Motor neuron (in vitro differentiated cells): ENCODE data around the gene RBP5. TPM values are rescaled to one million over a fixed set of nuclear protein-coding genes. Genes with fewer than 3 reads are reported as not detected.

Experiments used
- ATAC-seq, 8 experiments: fragments of 200-7000 bp; cut with Tn5 transposase; replicated peaks in 6 of 8; 2 replicates each; pipeline ENCODE4 v1.8.0; 2021; ENCODE audit warnings: mild to moderate bottlenecking in 8 of 8, moderate library complexity in 8 of 8
- H3K27ac ChIP-seq, 2 donors: fragments of 250-450 bp; sonication (Bioruptor Pico); 2 replicates each; pipeline ENCODE4 v1.9.0; 2021; ENCODE audit warnings: antibody characterized with exemption in 2 of 2, mild to moderate bottlenecking in 2 of 2, moderate library complexity in 1 of 2
- H3K4me1 ChIP-seq, 2 donors: fragments of 250-450 bp; sonication (Bioruptor Pico); replicated peaks in 1 of 2; 2 replicates each; pipeline ENCODE4 v1.6.1; 2021; ENCODE audit warnings: antibody characterized with exemption in 2 of 2, mild to moderate bottlenecking in 2 of 2, moderate library complexity in 1 of 2
- H3K4me3 ChIP-seq, 5 donors: fragments of 250-450 bp; sonication (Bioruptor Pico); 2 replicates each; pipeline ENCODE4 v1.9.0; 2021; ENCODE audit warnings: antibody characterized with exemption in 5 of 5, mild to moderate bottlenecking in 5 of 5, moderate library complexity in 4 of 5
- WGBS, 10 experiments: fragments of 450-650 bp; shearing (Covaris generic); methylation state at CpG; one replicate each; pipeline ENCODE4 v1.0.0; 2022; 5-methylcytosine and 5-hydroxymethylcytosine counted together
- in situ Hi-C, 9 experiments: fragments of 400-800 bp; cut with MboI; loops; one replicate each; pipeline ENCODE4 v1.15.0; 2021; ENCODE audit warnings: low sequenced_read_pairs in 9 of 9, low pct_unique_long_range_greater_than_20kb in 2 of 9; ENCODE audit not compliant: unreplicated experiment in 9 of 9
- total RNA-seq, 8 experiments: library from RNA; unstranded; fragments of 300-600 nt; gene quantifications; 2 replicates each; pipeline versions ENCODE4 v1.2.3 to v1.2.4, GENCODE V29; 2022

The RBP5 gene
- total RNA-seq, 8 experiments from 2014 or later: 0.38 to 5.4 (median 1.4) TPM

GRCh38 chr12:7129287-7129871 is 690 bp upstream of the RBP5 start:
- H3K4me3 ChIP-seq: peak overlapping the region; percentile 69 to 98 (median 92)
- H3K4me1 ChIP-seq: peaks cover 17 to 20% of the 10 kb centered on the region in 2 donors
- in situ Hi-C loops: no loop called here
- WGBS, 10 experiments: 0 to 100% (median 42%) methylated on average over 1 to 9 of the region's 19 CpGs; no CpG with 5 or more reads in 4 of the 10 experiments
- peak overlapping the region; percentile 63 to 83 for H3K27ac ChIP-seq
- ATAC-seq: peak in 3 of 8 experiments; percentile 1 to 7 (median 4)

GRCh38 chr12:7127916-7128626 is 618 bp downstream of the RBP5 start:
- H3K4me3 ChIP-seq: no peak overlapping the region
- no peak overlapping the region for H3K27ac ChIP-seq
- in situ Hi-C loops: no loop called here
- peaks cover 20 to 29% of the 10 kb centered on the region in 2 donors for H3K4me1 ChIP-seq
- WGBS, 10 experiments: 40 to 100% (median 88%) methylated on average over 1 to 12 of the region's 17 CpGs; no CpG with 5 or more reads in 4 of the 10 experiments
- no peak for ATAC-seq

GRCh38 chr12:7125632-7126227 is 3.0 kb downstream of the RBP5 start:
- in situ Hi-C loops: no loop called here
- WGBS, 10 experiments: 44 to 100% (median 78%) methylated on average over 1 to 4 of the region's 4 CpGs
- ATAC-seq: peak in 1 of 8 experiments; percentile 34

GRCh38 chr12:7123806-7124522 is 4.7 kb downstream of the RBP5 start:
- ATAC-seq: peak in 4 of 8 experiments; percentile 45 to 77 (median 62)
- H3K27ac ChIP-seq: no peak overlapping the region
- H3K4me1 ChIP-seq: peaks cover 4 to 13% of the 10 kb centered on the region in 2 donors
- H3K4me3 ChIP-seq: no peak overlapping the region
- WGBS, 10 experiments: 17 to 100% (median 54%) methylated on average over 1 to 4 of the region's 11 CpGs; no CpG with 5 or more reads in 2 of the 10 experiments
- in situ Hi-C loops: loop anchor here in 3 of 9 experiments (25.0 kb wide), 2 partner anchors 162 to 187 kb away; partner anchors contain the start of genes ATN1 (in 2 of the 3), C12orf57 (in 2 of the 3), RNU7-1 (in 2 of the 3) and EMG1 (in 1 of the 3)

More at GRCh38 chr12:7125632-7126227, 3.0 kb downstream of the RBP5 start:
- no peak overlapping the region for H3K4me3 ChIP-seq
- H3K4me1 ChIP-seq: peaks cover 8 to 16% of the 10 kb centered on the region in 2 donors
- H3K27ac ChIP-seq: no peak overlapping the region

GRCh38 chr12:7122811-7123769 is 5.6 kb downstream of the RBP5 start:
- WGBS, 10 experiments: 0 to 100% (median 88%) methylated on average over 1 to 4 of the region's 7 CpGs; no CpG with 5 or more reads in 3 of the 10 experiments
- Histone ChIP-seq H3K27ac (no peak overlapping the region), H3K4me3 (no peak overlapping the region), H3K4me1 (peaks cover 4 to 13% of the 10 kb centered on the region in 2 donors)
- ATAC-seq: no peak
- in situ Hi-C loops: loop anchor here in 3 of 9 experiments (25.0 kb wide), 2 partner anchors 161 to 186 kb away; partner anchors contain the start of genes ATN1 (in 2 of the 3), C12orf57 (in 2 of the 3), RNU7-1 (in 2 of the 3) and EMG1 (in 1 of the 3)

GRCh38 chr12:7121324-7121723 is 7.4 kb downstream of the RBP5 start:
- Histone ChIP-seq H3K4me1 (peaks cover 4 to 13% of the 10 kb centered on the region in 2 donors), H3K27ac (no peak overlapping the region), H3K4me3 (no peak overlapping the region)
- ATAC-seq: no peak
- in situ Hi-C loops: loop anchor here in 3 of 9 experiments (25.0 kb wide), 2 partner anchors 159 to 184 kb away; partner anchors contain the start of genes ATN1 (in 2 of the 3), C12orf57 (in 2 of the 3), RNU7-1 (in 2 of the 3) and EMG1 (in 1 of the 3)
- WGBS, 10 experiments: 80 to 86% methylated on average over 1 of the region's 5 CpGs; no CpG with 5 or more reads in 8 of the 10 experiments

- ATAC-seq: no peak
- WGBS, 10 experiments: 60 to 100% (median 80%) methylated on average over 1 to 3 of the region's 5 CpGs; no CpG with 5 or more reads in 6 of the 10 experiments
- H3K4me1 ChIP-seq: peaks cover 4 to 13% of the 10 kb centered on the region in 2 donors
- in situ Hi-C loops: loop anchor here in 3 of 9 experiments (25.0 kb wide), 2 partner anchors 158 to 183 kb away; partner anchors contain the start of genes ATN1 (in 2 of the 3), C12orf57 (in 2 of the 3), RNU7-1 (in 2 of the 3) and EMG1 (in 1 of the 3)
- no peak overlapping the region for H3K4me3 ChIP-seq
- no peak overlapping the region for H3K27ac ChIP-seq
Observed at GRCh38 chr12:7120166-7120565, 8.5 kb downstream of the RBP5 start.

- 33 to 80% (median 45%) methylated on average over 1 of the region's 3 CpGs; no CpG with 5 or more reads in 6 of the 10 experiments for WGBS, 10 experiments
- peaks cover 3 to 4% of the 10 kb centered on the region in 2 donors for H3K4me1 ChIP-seq
- H3K27ac ChIP-seq: no peak overlapping the region
- peak in 3 of 8 experiments; percentile 32 to 83 (median 70) for ATAC-seq
- H3K4me3 ChIP-seq: no peak overlapping the region
- in situ Hi-C loops: loop anchor here in 3 of 9 experiments (25.0 kb wide), 2 partner anchors 157 to 182 kb away; partner anchors contain the start of genes ATN1 (in 2 of the 3), C12orf57 (in 2 of the 3), RNU7-1 (in 2 of the 3) and EMG1 (in 1 of the 3)
Observed at GRCh38 chr12:7118881-7119280, 9.8 kb downstream of the RBP5 start.

GRCh38 chr12:7117670-7118069 is 11.0 kb downstream of the RBP5 start:
- H3K4me3 ChIP-seq: no peak overlapping the region
- no peak for ATAC-seq
- WGBS, 10 experiments: 60 to 100% (median 82%) methylated on average over 1 to 2 of the region's 3 CpGs; no CpG with 5 or more reads in 2 of the 10 experiments
- in situ Hi-C loops: loop anchor here in 3 of 9 experiments (25.0 kb wide), 2 partner anchors 155 to 180 kb away; partner anchors contain the start of genes ATN1 (in 2 of the 3), C12orf57 (in 2 of the 3), RNU7-1 (in 2 of the 3) and EMG1 (in 1 of the 3)
- no peaks in the 10 kb centered on the region for H3K4me1 ChIP-seq
- no peak overlapping the region for H3K27ac ChIP-seq

GRCh38 chr12:7116916-7117315 is 11.8 kb downstream of the RBP5 start:
- H3K4me1 ChIP-seq: no peaks in the 10 kb centered on the region
- no peak overlapping the region for H3K4me3 ChIP-seq
- no peak overlapping the region for H3K27ac ChIP-seq
- in situ Hi-C loops: loop anchor here in 3 of 9 experiments (25.0 kb wide), 2 partner anchors 155 to 180 kb away; partner anchors contain the start of genes ATN1 (in 2 of the 3), C12orf57 (in 2 of the 3), RNU7-1 (in 2 of the 3) and EMG1 (in 1 of the 3)
- no peak for ATAC-seq
- 53 to 100% (median 88%) methylated on average over 1 to 7 of the region's 9 CpGs; no CpG with 5 or more reads in 4 of the 10 experiments for WGBS, 10 experiments

GRCh38 chr12:7116196-7116595 is 12.5 kb downstream of the RBP5 start:
- Histone ChIP-seq H3K4me1 (no peaks in the 10 kb centered on the region), H3K27ac (no peak overlapping the region), H3K4me3 (no peak overlapping the region)
- in situ Hi-C loops: loop anchor here in 3 of 9 experiments (25.0 kb wide), 2 partner anchors 154 to 179 kb away; partner anchors contain the start of genes ATN1 (in 2 of the 3), C12orf57 (in 2 of the 3), RNU7-1 (in 2 of the 3) and EMG1 (in 1 of the 3)
- WGBS, 10 experiments: 0 to 100% (median 70%) methylated on average over 1 to 3 of the region's 3 CpGs; no CpG with 5 or more reads in 3 of the 10 experiments
- no peak for ATAC-seq
